ACHN (cell line): ENCODE data around the gene FOXK1.
"Not testable (repeated sequence)": the region's sequence is repeated elsewhere in the genome, so short reads cannot be mapped to it uniquely, and the experiment has no call there.

Experiments
- DNase-seq: peaks from one replicate; pipeline ENCODE4 v3.0.0-alpha.2; 2015
- in situ Hi-C: cut with HindIII; loops from 2 replicates; pipeline ENCODE4 v1.10.0; 2017; ENCODE audit warnings: low sequenced_read_pairs, low pct_ligation_motif_present, low pct_unique_long_range_greater_than_20kb

FOXK1 gene

DNA sequence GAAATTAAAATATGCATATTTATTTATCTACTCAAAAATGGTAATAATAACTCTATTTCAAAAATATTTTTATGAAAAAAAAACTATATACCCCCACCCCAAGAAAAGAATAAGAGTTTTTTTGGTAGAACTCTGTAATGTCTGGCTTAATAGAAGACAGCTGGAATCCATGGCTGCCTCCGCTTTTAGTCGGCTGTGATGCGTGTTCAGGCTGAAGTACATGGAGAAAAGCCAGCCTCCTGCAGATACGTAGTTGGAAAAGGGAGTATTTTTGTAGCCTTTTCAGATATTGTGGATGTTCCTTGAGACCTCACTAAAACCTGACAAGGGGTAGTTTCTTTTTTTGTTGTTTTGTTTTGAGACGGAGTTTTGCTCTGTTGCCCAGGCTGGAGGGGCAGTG, 10.0 kb downstream of the FOXK1 start:
- no peak for DNase-seq
- in situ Hi-C loops: no loop called here

DNA sequence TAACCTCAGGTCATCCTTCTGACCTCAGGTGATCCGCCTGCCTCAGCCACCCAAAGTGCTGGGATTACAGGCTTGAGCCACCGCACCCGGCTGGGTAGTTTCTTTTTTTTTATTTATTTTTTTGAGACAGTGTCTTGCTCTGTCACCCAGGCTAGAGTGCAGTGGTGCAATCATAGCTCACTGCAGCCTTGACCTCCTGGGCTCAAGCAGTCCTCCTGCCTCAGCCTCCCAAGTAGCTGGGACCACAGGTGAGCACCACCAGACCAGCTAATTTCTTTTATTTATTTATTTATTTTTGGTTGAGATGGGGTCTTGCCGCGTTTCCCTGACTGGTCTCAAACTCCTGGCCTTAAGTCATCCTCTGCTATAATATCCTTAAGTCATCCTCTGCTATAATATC, 10.5 kb downstream of the FOXK1 start:
- DNase-seq, in situ Hi-C loops: not testable (repeated sequence)

DNA sequence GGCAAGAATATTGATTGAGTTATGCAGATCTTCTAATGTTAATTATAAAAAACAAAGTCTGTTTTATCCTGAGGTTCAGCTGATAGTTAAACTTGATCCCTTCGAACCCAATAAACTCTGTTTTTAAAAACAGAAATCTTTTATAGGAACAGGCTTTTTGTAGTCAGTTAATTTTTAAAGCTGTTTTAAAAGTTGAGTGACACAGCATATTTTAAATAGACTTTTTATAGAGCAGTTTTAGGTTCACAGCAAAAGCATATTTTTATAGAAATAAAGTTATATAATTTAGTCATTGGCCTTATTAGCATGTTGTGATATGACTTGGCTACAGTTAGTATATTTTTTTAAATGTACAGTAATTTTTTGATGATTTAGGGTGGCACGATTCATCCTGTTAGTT, 11.1 kb downstream of the FOXK1 start:
- DNase-seq: no peak
- in situ Hi-C loops: no loop called here

DNA sequence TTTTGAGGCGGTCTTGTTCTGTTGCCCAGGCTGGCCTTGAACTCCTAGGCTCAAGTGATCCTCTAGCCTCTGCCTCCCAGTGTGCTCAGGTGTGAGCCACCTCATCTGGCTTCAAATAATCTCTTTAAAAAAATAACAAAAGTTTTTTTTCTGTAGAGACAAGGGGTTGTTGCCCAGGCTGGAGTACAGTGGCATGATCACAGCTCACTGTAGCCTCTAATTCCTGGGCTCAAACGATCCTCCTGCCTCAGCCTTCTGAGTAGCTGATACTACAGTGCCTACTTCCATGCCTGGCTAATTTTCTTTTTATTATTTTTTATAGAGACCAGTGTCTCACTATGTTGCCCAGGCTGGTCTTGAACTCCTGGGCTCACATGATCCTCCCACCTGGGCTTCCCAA, 11.7 kb downstream of the FOXK1 start:
- no peak for DNase-seq
- in situ Hi-C loops: no loop called here

DNA sequence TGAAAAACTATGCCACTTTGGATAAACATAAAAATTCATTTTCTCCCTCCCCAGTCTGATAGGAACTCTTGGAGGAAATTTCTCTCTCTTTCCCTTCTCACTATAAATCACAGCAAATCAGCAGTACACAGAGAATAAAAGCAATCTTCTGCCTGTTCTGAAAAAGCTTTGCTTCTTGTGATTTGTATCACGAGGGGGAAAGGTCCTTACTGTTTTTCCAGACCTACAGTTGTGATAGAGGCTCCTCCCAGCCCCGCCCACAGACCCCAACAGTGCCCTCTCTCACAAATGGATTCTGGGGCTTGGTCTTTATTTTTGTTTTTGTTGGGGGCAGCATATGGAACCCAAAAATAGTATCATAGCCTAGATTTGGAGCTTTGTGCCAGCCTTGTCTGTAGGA, 12.2 kb downstream of the FOXK1 start:
- in situ Hi-C loops: no loop called here
- DNase-seq: no peak

DNA sequence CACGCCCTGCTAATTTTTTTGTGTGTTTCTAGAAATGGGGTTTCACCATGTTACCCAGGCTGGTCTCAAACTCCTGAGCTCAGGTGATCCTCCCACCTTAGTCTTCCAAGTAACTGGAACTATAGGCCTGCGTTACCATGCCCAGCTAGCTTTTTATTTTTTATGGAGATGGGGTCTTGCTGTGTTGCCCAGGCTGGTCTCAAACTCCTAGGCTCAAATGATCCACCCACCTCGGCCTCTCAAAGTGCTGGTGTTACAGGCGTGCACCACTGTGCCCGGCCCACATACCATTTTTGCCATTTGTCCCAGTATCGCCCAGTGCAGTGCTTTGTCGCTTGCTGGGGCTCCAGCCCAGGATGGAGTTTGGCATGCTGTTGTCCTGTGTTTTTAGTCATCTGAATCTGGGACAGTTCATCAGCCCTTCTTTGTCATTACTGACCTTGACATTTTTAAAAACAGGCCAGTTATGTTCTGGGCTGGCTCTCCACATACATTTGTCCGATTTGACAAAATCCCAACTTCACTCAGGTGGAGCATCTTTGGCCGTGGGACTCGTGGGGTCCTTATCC, 16.7 kb downstream of the FOXK1 start:
- in situ Hi-C loops: no loop called here
- no peak for DNase-seq

DNA sequence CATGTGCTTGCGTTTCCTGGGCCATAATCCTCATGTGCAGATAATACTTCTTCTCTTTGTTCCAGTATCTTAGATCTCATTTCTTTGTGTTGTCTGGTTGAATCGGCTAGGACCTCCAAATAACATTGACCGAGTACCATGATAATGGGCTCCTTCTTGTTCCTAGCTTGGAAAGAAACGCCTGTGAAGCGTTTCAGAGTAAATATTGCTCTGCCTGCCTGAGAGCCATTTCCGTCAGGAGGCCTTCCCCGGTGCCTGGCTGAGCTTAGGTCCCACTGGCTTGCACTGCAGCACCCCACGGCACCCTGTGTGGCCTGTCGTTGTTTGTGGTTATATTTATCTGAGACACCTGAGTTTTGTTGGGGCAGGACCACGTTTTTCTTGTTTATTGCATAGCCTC, 17.7 kb downstream of the FOXK1 start:
- no peak for DNase-seq
- in situ Hi-C loops: no loop called here

DNA sequence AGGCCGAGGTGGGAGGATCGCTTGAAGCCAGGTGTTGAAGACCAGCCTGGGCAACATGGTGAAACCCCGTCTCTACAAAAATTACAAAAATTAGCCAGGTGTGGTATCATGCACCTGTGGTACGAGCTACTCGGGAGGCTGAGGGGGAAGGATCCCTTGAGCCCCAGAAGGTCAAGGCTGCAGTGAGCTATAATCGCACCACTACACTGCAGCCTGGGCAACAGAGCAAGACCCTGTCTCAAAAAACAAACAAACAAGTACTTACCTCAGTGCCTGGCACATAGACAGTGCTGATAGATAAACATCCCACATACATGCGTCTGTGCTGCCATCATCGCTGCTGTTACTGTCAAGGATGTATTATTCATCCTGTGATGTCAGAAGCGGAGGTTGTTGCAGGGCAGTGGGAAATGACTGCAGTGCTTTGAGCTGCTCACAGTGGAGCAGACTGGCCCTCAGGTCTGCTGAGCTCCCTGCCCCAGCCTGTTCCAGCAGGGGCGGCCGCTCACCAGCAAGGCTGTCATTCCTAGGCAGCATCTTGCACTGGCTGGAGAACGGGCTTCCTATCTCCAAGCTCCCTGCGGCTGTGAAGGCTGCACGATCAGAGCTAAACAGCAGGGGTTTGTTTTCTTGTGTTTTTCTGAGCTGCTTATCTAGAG, 18.6 kb downstream of the FOXK1 start:
- no peak for DNase-seq
- in situ Hi-C loops: no loop called here

DNA sequence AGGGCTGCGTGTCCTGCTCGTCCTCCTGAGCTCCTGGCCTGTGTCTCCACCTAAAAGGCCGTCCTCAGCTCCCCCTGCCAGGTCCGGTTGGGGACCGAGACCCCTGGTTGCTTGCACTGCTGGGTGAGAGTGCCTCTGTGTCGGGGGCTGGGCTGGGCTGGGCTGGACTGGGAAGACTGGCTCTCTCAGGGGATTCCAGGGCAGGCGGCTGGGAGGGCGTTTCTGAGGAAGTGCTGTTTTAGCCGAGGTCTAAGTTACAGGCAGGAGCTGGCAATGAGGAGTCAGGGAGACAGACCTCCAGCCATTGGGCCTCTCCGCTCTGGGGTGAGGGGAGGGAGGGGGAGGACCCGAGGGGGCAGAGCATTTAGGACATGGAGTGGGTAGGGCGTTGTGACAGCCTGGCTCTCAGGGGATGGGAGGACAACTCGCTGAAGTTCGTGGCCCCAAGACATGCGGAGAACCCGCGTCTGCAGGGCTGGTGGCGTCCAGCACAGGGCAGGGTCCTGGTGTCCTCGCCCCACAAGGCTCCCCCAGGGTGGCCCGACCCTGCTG, 20.9 kb downstream of the FOXK1 start:
- DNase-seq: no peak
- in situ Hi-C loops: no loop called here

DNA sequence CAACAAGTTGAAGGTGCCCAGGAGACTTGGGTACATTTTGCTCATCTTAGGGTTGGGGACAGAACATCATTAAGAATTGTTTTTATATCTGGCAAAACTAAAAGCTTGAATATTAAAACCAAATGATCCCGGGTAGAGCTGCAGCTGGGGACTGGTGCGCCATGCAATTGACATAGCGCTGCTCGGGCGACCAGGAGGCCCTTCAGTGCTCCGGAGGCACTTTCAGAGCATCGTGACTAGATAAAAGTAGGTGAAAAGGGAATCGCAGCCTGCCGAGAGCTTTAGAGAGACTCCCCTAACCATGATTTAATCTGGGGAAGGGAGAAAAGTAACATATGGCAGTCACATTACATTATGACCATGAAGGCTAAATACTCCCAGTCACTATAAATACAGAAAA, 21.4 kb downstream of the FOXK1 start:
- no peak for DNase-seq
- in situ Hi-C loops: no loop called here

DNA sequence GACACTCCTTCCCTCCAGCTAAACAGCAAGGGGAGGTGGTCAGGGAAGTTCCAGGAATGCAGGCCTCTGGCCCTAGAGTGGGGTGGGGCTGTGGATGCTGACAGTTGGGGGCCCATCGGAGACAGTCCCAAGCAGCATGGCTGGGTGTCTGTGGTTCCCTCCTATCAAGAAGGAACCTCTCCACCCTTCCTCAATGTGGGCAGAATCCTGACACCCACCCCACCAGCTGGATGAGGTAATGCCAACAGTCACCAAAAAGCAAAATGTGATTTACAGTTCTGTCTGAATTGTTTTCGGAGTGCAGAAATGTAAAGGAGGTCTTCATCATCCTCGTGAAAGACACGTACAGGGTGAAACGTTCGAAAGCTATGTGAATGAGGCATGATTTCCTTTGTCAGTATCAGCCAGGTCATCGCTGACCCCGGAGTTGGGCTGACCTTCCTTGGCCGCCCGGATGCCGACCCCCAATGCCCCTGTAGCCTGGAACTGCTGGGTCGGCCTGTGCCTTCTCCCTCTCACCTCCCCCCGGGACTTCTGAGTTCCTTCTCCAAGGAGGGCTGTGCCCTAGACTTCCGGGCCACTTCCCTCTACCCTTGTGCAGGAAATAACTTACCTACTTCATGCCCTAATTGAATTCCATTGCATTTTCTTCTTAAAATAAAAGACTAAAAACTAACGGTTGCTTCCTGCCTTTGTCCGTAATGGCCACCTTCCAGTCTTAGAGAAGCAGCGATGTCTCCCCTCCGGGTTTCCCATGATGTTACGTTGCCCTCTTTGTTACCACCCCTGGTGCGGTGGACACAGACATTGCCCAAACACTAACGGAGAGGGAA, 24.5 kb downstream of the FOXK1 start:
- in situ Hi-C loops: no loop called here
- no peak for DNase-seq

DNA sequence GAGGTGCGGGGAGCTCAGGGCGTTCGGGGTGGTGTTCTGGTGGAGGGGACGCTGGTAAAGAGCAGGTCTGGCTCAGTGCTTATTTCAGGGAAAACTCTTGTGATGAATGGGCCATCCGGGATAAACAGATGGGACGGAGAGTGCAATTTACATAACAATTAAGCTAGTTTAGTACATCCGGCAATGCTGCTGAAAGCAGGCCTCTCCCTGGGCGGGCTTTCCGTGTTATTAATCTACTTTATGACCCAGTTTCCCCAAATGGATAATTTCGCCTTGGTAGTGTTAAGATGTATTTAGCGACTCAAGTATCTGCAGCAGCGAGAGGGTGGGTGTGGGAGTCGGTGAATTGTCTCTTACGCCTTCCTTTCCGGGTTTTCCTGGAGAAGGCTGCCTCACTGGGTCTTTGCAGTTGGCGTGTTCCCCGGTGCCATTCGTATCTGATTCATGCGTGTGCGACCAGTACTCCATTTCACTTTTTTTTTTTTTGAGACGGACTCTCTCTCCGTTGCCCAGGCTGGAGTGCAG, 25.2 kb downstream of the FOXK1 start:
- DNase-seq: no peak
- in situ Hi-C loops: no loop called here

DNA sequence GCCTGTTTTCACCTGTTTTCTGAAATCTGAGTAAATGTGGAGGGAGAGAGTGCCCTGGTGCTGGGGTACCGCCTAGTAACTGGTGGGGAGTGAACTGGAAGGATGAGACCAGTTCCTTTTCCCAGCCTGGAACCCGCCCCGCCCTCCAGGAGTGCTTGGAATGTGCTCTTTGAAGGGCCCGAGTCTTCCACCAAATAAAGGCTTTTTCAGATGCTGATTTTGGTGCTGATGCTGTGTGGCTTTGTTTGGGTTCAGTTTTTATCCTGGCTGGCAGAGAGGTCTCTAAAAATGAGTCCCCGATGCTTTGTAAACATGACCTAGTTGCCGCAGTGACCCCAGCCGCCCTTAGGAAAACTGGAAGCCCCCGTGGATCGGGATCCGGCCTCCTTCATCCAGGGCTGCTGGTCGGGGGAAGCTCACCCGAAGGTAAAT, 25.9 kb downstream of the FOXK1 start:
- no peak for DNase-seq
- in situ Hi-C loops: no loop called here

DNA sequence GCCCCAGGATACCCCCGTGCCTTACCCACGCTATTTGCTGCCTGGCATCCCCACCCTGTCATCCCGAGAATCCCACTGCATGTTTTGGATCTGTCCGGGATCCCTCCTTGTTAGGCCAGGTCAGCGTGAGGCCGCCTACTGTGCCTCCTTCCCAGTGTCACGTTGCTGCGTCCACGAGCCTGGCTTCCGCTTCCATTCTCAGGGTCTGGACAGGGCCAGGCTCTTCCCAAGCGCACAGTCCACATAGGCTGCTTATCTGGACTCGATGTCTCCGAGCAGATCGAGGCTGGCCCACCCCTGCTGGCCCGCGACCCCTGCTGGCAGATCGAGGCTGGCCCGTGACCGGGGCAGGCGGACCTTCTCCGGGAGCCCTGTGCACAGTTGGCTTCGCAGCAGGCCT, 27.1 kb downstream of the FOXK1 start:
- in situ Hi-C loops: no loop called here
- no peak for DNase-seq

DNA sequence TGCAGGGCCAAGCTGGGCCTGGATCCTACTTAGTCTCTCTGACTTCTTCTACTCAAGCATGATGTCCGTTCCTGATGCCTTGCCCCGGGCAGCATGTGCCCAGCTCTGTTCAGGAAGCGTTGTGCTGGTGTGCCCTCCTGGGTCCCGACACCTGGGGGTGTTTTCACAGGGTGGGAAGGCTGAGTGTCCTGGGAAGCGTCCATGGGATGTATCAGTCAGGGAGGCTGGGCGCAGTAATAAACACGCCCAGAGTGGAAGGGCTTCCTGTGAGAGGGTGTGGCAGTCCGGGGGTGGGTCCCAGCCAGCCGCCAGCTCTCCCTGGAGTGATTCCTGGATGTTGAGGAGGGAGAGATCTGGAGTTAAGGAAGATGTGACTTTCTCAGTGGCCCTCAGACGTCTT, 29.0 kb downstream of the FOXK1 start:
- no peak for DNase-seq
- in situ Hi-C loops: no loop called here

DNA sequence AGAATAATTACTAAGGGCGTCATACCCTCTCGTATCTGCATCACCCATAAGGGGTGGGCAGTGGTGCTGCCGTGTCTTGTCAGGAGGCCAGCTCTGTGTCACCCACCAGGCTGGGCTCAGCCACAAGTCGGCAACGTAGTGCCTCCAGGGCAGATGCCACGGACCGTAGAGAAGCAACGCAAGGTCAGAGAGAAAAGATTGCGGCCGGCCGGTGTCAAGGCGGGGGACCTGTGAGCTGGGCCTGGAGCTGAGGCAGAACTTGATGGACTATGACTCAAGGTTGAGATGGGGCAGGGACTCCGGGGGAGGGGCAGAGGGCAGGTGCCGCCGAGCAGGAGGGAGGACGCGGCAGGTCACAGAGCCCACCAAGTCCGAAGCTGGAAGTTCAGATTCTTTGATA, 29.5 kb downstream of the FOXK1 start:
- in situ Hi-C loops: no loop called here
- DNase-seq: no peak

DNA sequence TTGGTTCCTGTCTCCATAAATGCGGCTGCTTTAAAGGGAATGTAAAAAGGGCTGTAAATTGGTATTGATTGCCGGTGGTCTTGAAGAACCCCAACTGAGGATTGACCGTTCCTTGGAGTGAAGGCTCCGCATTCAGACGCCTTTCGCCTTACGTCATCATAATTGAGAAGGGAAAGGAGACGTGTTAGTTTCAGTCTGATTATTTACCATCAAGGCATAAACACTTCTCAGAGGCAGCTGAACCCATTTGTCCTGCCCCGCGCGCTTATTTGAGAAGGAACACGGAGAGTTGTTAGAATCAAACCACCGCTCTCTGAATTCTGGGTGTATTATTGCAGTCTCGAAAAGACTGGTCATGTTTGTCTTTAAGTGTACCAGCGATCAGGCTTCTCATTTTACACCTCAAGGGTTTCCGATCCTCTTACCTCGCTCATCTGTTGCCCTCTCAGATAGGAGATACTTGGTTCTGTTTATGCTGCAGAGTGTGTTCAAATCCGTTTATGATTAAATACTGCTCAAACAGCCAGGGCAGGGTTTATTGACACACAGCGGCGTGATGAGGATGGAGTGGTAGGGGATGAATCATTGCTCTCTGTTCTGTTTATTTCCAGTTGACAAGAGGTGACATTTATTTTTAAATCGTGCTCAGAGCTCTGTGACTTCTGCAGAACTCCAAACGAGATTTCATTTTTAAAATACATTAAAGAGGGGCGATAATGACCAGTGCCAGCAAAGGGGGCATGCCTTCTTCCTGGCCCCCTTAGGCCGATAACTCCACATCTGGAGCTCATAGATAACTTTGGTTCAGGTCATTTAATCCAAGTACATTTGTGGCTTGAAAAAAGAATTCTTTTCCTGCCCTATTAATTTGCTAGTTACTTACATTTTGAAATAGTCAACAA, 30.4 kb downstream of the FOXK1 start:
- DNase-seq: no peak
- in situ Hi-C loops: no loop called here

DNA sequence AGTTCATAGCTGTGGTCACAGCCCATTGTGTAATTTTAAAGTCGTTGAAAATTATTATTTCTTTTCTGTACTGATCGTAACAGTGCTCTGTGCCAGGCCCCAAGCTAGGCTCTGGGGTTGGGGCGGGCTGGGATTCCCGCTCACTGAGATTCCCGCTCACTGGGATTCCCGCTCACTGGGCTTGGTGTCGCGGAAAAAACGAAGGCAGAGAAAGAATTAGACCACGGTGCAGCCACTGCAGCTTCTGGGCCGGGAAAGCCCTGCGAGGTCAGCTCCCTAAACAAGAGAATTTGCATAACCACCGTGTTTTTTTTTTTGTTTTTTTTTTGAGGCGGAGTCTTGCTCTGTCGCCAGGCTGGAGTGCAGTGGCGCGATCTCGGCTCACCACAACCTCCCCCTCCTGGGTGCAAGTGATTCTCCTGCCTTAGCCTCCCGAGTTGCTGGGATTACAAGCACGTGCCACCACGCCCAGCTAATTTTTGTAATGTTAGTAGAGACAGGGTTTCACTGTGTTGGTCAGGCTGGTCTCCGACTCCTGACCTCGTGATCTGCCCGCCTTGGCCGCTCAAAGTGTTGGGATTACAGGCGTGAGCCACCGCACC, 31.2 kb downstream of the FOXK1 start:
- no peak for DNase-seq
- in situ Hi-C loops: no loop called here
